Esophagus muscularis mucosa (tissue), 4 donors: ENCODE results near the gene LCN1. TPM values are rescaled to one million over a fixed set of nuclear protein-coding genes. Genes with fewer than 3 reads are reported as not detected.

Experiments used
- total RNA-seq, 4 donors: library from RNA; depleted of rRNA; stranded (reverse); fragments of >200 nt; gene quantifications; one replicate each; pipeline versions ENCODE4 v1.1.0 to v1.2.1, GENCODE V29; 2016

LCN1 gene
- total RNA-seq, 4 donors from 2014 or later = not detected

Other genes with a start within 250 kb of the LCN1 start
- gene PPP1R26, start 41.7 kb upstream of the LCN1 start, total RNA-seq = 10 to 100 TPM in 3 of 4 donors, 1 to 10 TPM in 1; 10.0 to 31.1 (median 18.2) TPM
- gene MRPS2, start 20.8 kb upstream of the LCN1 start, total RNA-seq = 10 to 100 TPM; 19.5 to 47.3 (median 37.9) TPM
- gene OBP2A, start 24.7 kb downstream of the LCN1 start, total RNA-seq = not detected
- gene PAEP, start 40.3 kb downstream of the LCN1 start, total RNA-seq = not detected
- gene GLT6D1, start 118.1 kb downstream of the LCN1 start, total RNA-seq = not detected
- not detected for gene LCN9, start 141.9 kb downstream of the LCN1 start, total RNA-seq
- not detected for gene SOHLH1, start 178.0 kb downstream of the LCN1 start, total RNA-seq
- under 1 TPM in 2 of 4 donors, not detected in 2; 0.06 to 0.17 TPM for gene KCNT1, start 180.7 kb downstream of the LCN1 start, total RNA-seq